Transverse colon (tissue), 3 donors: ENCODE results near the gene NUP93.

Experiments used
- POLR2A ChIP-seq: fragments of 450-650 bp; IDR thresholded peaks from one replicate; pipeline ENCODE4 v1.6.1; 2016; ENCODE audit warnings: antibody characterized with exemption, mild to moderate bottlenecking, moderate library complexity
- TF ChIP-seq, protein P1 (sequence below), 5 experiments: fragments of 200-600 bp in 3 of 5; fragments of 450-650 bp in 2 of 5; sonication (generic) in 3 of 5; IDR thresholded peaks; 1 replicate in 2 of 5; 2 replicates in 3 of 5; pipeline ENCODE4 v1.5.1; 2016 to 2017; ENCODE audit warnings: antibody characterized with exemption in 5 of 5, inconsistent platforms in 3 of 5, mild to moderate bottlenecking in 2 of 5, moderate library complexity in 1 of 5

GRCh38 chr16:56868175-56868574 is 138.2 kb downstream of the NUP93 start:
- TF ChIP-seq, protein P1, sequence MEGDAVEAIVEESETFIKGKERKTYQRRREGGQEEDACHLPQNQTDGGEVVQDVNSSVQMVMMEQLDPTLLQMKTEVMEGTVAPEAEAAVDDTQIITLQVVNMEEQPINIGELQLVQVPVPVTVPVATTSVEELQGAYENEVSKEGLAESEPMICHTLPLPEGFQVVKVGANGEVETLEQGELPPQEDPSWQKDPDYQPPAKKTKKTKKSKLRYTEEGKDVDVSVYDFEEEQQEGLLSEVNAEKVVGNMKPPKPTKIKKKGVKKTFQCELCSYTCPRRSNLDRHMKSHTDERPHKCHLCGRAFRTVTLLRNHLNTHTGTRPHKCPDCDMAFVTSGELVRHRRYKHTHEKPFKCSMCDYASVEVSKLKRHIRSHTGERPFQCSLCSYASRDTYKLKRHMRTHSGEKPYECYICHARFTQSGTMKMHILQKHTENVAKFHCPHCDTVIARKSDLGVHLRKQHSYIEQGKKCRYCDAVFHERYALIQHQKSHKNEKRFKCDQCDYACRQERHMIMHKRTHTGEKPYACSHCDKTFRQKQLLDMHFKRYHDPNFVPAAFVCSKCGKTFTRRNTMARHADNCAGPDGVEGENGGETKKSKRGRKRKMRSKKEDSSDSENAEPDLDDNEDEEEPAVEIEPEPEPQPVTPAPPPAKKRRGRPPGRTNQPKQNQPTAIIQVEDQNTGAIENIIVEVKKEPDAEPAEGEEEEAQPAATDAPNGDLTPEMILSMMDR (IDR thresholded peaks at IDR 0.05), result no peak
- no peak for TF ChIP-seq POLR2A
